Activated B cell treated with CpG ODN at 0.5 μM for 24 hours (primary cell): ENCODE measurements around the gene DIP2C. TPM values are rescaled to one million over a fixed set of nuclear protein-coding genes. Genes with fewer than 3 reads are reported as not detected.
A peak's percentile ranks its signal among the peaks of the same experiment; 100 is the strongest.

Experiments
- ATAC-seq: fragments of 200-7000 bp; cut with Tn5 transposase; one replicate; pipeline ENCODE4 v1.10.0; 2021; ENCODE audit warnings: low read depth, mild to moderate bottlenecking, moderate library complexity
- CTCF ChIA-PET: fragments of 350-600 bp; sonication (Branson Sonifier 250); formaldehyde crosslinking; loops from one replicate; lab custom pipeline; 2021; ENCODE audit warnings: antibody characterized with exemption; lab: Charles Lee
- POLR2A ChIA-PET: fragments of 350-600 bp; sonication (Branson Sonifier 250); formaldehyde crosslinking; loops from one replicate; lab custom pipeline; 2021; ENCODE audit warnings: antibody characterized with exemption; lab: Charles Lee
- DNase-seq: peaks from one replicate; pipeline ENCODE4 v3.0.0; 2022
- H3K27ac Mint-ChIP-seq: one replicate; pipeline ENCODE4 v1.8.0; 2020; ENCODE audit warnings: mixed read lengths
- H3K27me3 Mint-ChIP-seq: one replicate; pipeline ENCODE4 v1.8.0; 2021; ENCODE audit warnings: mixed read lengths
- H3K36me3 Mint-ChIP-seq: one replicate; pipeline ENCODE4 v1.8.0; 2021; ENCODE audit warnings: low read depth, mixed read lengths
- H3K4me1 Mint-ChIP-seq: one replicate; pipeline ENCODE4 v1.8.0; 2021; ENCODE audit warnings: mixed read lengths
- H3K4me3 Mint-ChIP-seq: one replicate; pipeline ENCODE4 v1.8.0; 2020; ENCODE audit warnings: mild to moderate bottlenecking, mixed read lengths
- H3K9me3 Mint-ChIP-seq: one replicate; pipeline ENCODE4 v1.8.0; 2020; ENCODE audit warnings: mixed read lengths
- CTCF ChIP-seq: fragments of 200-600 bp; IDR thresholded peaks from one replicate; pipeline ENCODE4 v1.8.0; 2022; ENCODE audit warnings: antibody characterized with exemption, mild to moderate bottlenecking
- intact Hi-C: fragments of 100-400 bp; cut with micrococcal nuclease; formaldehyde crosslinking; loops from one replicate; pipeline ENCODE4 v1.15.1; 2024
- total RNA-seq: library from RNA; stranded (reverse); gene quantifications from 2 replicates; pipeline ENCODE4 v1.2.3, GENCODE V29; 2022

The DIP2C gene
- total RNA-seq, 1 donor from 2014 or later: 0.49 TPM

GRCh38 chr10:289581-289980, 399.9 kb downstream of the DIP2C start:
- ChIA-PET CTCF (no interaction called here), POLR2A (interaction anchor here (2.1 kb wide), 1 partner anchor 14 kb away, joined by 4 read pairs; no protein-coding TSS in a partner anchor)
- Mint-ChIP-seq H3K27me3 (no peaks in the 10 kb centered on the region), H3K27ac (no peak overlapping the region), H3K4me1 (peaks cover 16% of the 10 kb centered on the region), H3K36me3 (peaks cover 14% of the 10 kb centered on the region), H3K9me3 (no peaks in the 10 kb centered on the region), H3K4me3 (no peak overlapping the region)
- intact Hi-C loops: no loop called here
- ATAC-seq (no peak), DNase-seq (no peak)
- TF ChIP-seq CTCF: no peak

GRCh38 chr10:288316-289200, 400.9 kb downstream of the DIP2C start:
- peak overlapping the region; percentile 50 for H3K27ac Mint-ChIP-seq

GRCh38 chr10:287814-288213, 401.7 kb downstream of the DIP2C start:
- intact Hi-C loops: no loop called here
- no peak overlapping the region for H3K4me3 Mint-ChIP-seq
- no peaks in the 10 kb centered on the region for H3K27me3 Mint-ChIP-seq
- H3K27ac Mint-ChIP-seq: no peak overlapping the region
- no peak for TF ChIP-seq CTCF
- H3K9me3 Mint-ChIP-seq: no peaks in the 10 kb centered on the region
- ATAC-seq: no peak
- peaks cover 18% of the 10 kb centered on the region for H3K36me3 Mint-ChIP-seq
- DNase-seq: no peak
- ChIA-PET CTCF (no interaction called here), POLR2A (interaction anchor here (2.1 kb wide), 1 partner anchor 15 kb away, joined by 4 read pairs; no protein-coding TSS in a partner anchor)
- peaks cover 23% of the 10 kb centered on the region for H3K4me1 Mint-ChIP-seq

More at GRCh38 chr10:288316-289200, 400.9 kb downstream of the DIP2C start:
- Mint-ChIP-seq H3K36me3 (peaks cover 18% of the 10 kb centered on the region), H3K4me1 (peaks cover 20% of the 10 kb centered on the region), H3K9me3 (no peaks in the 10 kb centered on the region), H3K27me3 (no peaks in the 10 kb centered on the region), H3K4me3 (no peak overlapping the region)
- ChIA-PET CTCF (no interaction called here), POLR2A (interaction anchor here (2.1 kb wide), 1 partner anchor 15 kb away, joined by 4 read pairs; no protein-coding TSS in a partner anchor)
- no peak for TF ChIP-seq CTCF
- no peak for DNase-seq
- intact Hi-C loops: no loop called here
- no peak for ATAC-seq

GRCh38 chr10:287026-287709, 402.3 kb downstream of the DIP2C start:
- H3K36me3 Mint-ChIP-seq: peaks cover 18% of the 10 kb centered on the region
- H3K27ac Mint-ChIP-seq: no peak overlapping the region
- H3K4me3 Mint-ChIP-seq: no peak overlapping the region
- POLR2A ChIA-PET: no interaction called here
- TF ChIP-seq CTCF: no peak
- intact Hi-C loops: no loop called here
- no peaks in the 10 kb centered on the region for H3K27me3 Mint-ChIP-seq
- CTCF ChIA-PET: interaction anchor here (0.7 kb wide), 1 partner anchor 36 kb away, joined by 3 read pairs; no protein-coding TSS in a partner anchor
- H3K9me3 Mint-ChIP-seq: no peaks in the 10 kb centered on the region
- H3K4me1 Mint-ChIP-seq: peaks cover 21% of the 10 kb centered on the region
- ATAC-seq (no peak), DNase-seq (no peak)

GRCh38 chr10:285216-285615, 404.3 kb downstream of the DIP2C start:
- no peak overlapping the region for H3K27ac Mint-ChIP-seq
- intact Hi-C loops: no loop called here
- DNase-seq: no peak
- H3K27me3 Mint-ChIP-seq: no peaks in the 10 kb centered on the region
- CTCF ChIA-PET: no interaction called here
- POLR2A ChIA-PET: interaction anchor here (0.7 kb wide), 1 partner anchor 69 kb away, joined by 4 read pairs; no protein-coding TSS in a partner anchor
- H3K9me3 Mint-ChIP-seq: no peaks in the 10 kb centered on the region
- ATAC-seq: no peak
- H3K4me1 Mint-ChIP-seq: peaks cover 21% of the 10 kb centered on the region
- peaks cover 16% of the 10 kb centered on the region for H3K36me3 Mint-ChIP-seq
- H3K4me3 Mint-ChIP-seq: no peak overlapping the region
- no peak for TF ChIP-seq CTCF
